Measurements from ENCODE around the gene ZCWPW1. TPM values are rescaled to one million over a fixed set of nuclear protein-coding genes. Genes with fewer than 3 reads are reported as not detected.

Gene ZCWPW1
- total and polyA plus RNA-seq, 7 donors = 1.2 to 9.4 (median 5.4) TPM

DNA sequence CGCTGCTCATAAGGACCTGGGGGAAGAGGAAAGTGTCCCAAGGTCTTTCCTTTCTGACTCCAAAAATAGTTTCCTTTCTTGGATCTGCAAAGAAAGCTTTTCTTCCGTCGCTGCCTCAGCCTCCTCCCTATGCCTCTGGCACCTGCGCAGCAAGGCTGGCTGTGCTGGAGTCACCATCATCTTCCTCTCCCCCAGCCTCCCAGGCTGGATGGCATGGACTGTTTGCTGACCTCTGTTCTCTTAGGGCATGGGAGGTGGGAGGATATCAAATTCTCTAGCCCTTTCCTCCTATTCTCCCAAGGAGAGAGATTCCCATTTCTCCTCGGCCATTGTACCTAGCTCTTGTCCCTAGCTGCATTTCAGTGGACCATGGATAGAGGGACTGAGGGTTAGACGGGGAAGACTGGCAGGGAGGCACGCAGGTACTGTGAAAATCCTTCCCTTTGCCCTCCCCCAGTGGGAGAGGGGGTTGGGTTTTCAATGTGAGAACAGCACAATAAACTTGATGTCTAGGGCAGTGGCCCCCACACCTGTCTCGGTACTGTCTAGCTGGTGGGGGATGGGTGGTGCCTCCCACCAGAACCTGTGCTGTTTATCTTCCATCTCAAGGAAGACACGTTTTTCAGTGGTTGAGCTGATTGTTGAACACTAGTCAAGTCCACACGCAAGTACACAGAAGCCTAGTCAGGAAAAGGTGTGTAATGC lies 5.2 kb upstream of the ZCWPW1 start:
- Histone ChIP-seq H3K36me3 (peaks cover 8 to 27% (median 16%) of the 10 kb centered on the region in 4 donors), H3K27me3 (no peaks in the 10 kb centered on the region), H3K27ac (peak overlapping the region in 1 of 4 donors; percentile 21), H3K4me1 (peaks cover 0 to 48% (median 41%) of the 10 kb centered on the region in 4 donors), H3K4me3 (no peak overlapping the region), H3K9me3 (no peaks in the 10 kb centered on the region)
- intact Hi-C loops (cut with DNase I) = no loop called here
- TF ChIP-seq POLR2AphosphoS5 (IDR thresholded peaks at IDR 0.05) (no peak), POLR2A (IDR thresholded peaks at IDR 0.05) (no peak), EP300 (IDR thresholded peaks at IDR 0.05) (no peak)
- TF ChIP-seq, protein P1, sequence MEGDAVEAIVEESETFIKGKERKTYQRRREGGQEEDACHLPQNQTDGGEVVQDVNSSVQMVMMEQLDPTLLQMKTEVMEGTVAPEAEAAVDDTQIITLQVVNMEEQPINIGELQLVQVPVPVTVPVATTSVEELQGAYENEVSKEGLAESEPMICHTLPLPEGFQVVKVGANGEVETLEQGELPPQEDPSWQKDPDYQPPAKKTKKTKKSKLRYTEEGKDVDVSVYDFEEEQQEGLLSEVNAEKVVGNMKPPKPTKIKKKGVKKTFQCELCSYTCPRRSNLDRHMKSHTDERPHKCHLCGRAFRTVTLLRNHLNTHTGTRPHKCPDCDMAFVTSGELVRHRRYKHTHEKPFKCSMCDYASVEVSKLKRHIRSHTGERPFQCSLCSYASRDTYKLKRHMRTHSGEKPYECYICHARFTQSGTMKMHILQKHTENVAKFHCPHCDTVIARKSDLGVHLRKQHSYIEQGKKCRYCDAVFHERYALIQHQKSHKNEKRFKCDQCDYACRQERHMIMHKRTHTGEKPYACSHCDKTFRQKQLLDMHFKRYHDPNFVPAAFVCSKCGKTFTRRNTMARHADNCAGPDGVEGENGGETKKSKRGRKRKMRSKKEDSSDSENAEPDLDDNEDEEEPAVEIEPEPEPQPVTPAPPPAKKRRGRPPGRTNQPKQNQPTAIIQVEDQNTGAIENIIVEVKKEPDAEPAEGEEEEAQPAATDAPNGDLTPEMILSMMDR (IDR thresholded peaks at IDR 0.05) = no peak
- DNase-seq = peak; percentile 57
- WGBS, 2 donors = 81% methylated on average over 10 of the region's 10 CpGs

DNA sequence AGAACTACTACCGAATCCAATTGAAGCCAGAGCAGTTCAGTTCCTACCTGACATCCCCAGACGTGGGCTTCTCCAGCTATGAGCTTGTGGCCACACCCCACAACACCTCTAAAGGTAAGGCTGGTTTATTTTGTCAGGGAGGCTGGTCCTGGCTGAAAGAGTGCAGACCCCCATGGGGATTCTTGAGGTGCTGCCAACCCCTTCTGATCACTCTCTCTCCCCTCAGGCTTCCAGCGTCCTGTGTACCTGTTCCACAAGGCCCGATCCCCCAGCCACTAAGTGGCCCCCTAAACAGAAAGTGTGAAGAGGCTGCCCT lies 4.7 kb upstream of the ZCWPW1 start:
- Histone ChIP-seq H3K9me3 (no peaks in the 10 kb centered on the region), H3K36me3 (peaks cover 8 to 27% (median 16%) of the 10 kb centered on the region in 4 donors), H3K27ac (no peak overlapping the region), H3K27me3 (no peaks in the 10 kb centered on the region), H3K4me1 (peaks cover 0 to 48% (median 41%) of the 10 kb centered on the region in 4 donors), H3K4me3 (no peak overlapping the region)
- intact Hi-C loops (cut with DNase I) = no loop called here
- TF ChIP-seq POLR2AphosphoS5 (IDR thresholded peaks at IDR 0.05) = no peak
- TF ChIP-seq, protein P1 (IDR thresholded peaks at IDR 0.05) = no peak
- TF ChIP-seq POLR2A (IDR thresholded peaks at IDR 0.05) = no peak
- no peak for TF ChIP-seq EP300 (IDR thresholded peaks at IDR 0.05)
- peak; percentile 64 for DNase-seq
- WGBS, 2 donors = 71 to 79% methylated on average over 4 of the region's 4 CpGs

DNA sequence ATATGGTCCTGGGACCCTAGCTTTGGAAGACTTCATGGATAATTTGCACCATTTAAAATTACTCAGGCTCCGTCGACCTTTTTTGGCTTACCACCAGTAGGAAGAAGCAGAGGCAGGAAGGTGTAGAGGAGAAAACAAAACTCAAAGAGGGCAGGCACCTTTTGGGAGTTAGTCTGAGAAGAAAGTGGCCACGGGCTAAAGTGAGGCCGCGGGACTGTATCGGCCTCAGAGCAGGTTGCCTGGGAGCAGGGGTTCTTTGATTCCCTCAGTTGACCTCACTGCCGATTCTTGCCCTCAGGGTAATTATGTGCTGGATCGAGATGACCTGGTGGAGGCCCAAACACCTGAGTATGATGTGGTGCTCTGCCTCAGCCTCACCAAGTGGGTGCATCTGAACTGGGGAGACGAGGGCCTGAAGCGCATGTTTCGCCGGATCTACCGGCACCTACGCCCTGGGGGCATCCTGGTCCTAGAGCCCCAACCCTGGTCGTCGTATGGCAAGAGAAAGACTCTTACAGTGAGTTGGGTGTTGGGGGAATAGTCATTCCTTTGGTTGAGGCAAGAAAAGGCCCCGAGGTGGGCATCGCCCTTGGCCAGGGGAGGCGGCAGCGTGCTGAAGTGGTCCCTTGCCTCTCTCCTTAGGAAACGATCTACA lies 4.2 kb upstream of the ZCWPW1 start:
- Histone ChIP-seq H3K4me1 (peaks cover 0 to 51% (median 43%) of the 10 kb centered on the region in 4 donors), H3K4me3 (no peak overlapping the region), H3K9me3 (no peaks in the 10 kb centered on the region), H3K27ac (peak overlapping the region in 1 of 4 donors; percentile 21), H3K36me3 (peaks cover 8 to 27% (median 16%) of the 10 kb centered on the region in 4 donors), H3K27me3 (no peaks in the 10 kb centered on the region)
- DNase-seq = peak; percentile 40
- intact Hi-C loops (cut with DNase I) = no loop called here
- TF ChIP-seq, protein P1 (IDR thresholded peaks at IDR 0.05) = no peak
- TF ChIP-seq POLR2A (IDR thresholded peaks at IDR 0.05) (no peak), EP300 (IDR thresholded peaks at IDR 0.05) (no peak), POLR2AphosphoS5 (IDR thresholded peaks at IDR 0.05) (no peak)
- WGBS, 2 donors = 90 to 91% methylated on average over 21 of the region's 21 CpGs

DNA sequence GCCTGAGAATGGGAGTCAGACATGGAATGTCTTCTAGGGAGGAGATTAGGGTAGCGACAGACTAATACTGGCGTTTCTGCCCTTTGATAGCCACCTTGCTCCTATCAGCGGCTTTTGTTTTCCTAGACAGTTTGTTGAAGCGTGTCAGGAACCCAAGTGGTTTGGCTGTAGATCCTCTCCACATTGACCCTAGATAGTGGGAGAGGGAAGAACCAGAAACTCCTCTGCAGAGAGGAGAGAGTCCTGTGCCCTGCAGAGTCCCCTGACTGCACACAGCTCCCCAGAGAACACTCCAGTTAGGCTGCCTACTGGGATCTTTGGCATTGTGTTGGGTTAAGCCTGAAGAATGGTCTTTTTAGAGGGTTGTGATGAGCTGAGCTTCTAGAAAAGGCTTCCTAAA lies 3.5 kb upstream of the ZCWPW1 start:
- Histone ChIP-seq H3K36me3 (peaks cover 8 to 27% (median 16%) of the 10 kb centered on the region in 4 donors), H3K4me3 (no peak overlapping the region), H3K9me3 (no peaks in the 10 kb centered on the region), H3K27ac (peak overlapping the region in 2 of 4 donors; percentile 21 to 99), H3K4me1 (peaks cover 0 to 54% (median 44%) of the 10 kb centered on the region in 4 donors), H3K27me3 (no peaks in the 10 kb centered on the region)
- no peak for DNase-seq
- no peak for TF ChIP-seq POLR2AphosphoS5 (IDR thresholded peaks at IDR 0.05)
- no peak for TF ChIP-seq EP300 (IDR thresholded peaks at IDR 0.05)
- no peak for TF ChIP-seq POLR2A (IDR thresholded peaks at IDR 0.05)
- TF ChIP-seq, protein P1 (IDR thresholded peaks at IDR 0.05) = no peak
- 81 to 91% methylated on average over 4 of the region's 4 CpGs for WGBS, 2 donors
- intact Hi-C loops (cut with DNase I) = no loop called here
